IMR-90 (cell line): ENCODE measurements around the gene RBMS2. TPM values are rescaled to one million over a fixed set of nuclear protein-coding genes. Genes with fewer than 3 reads are reported as not detected.

Experiments used
- ATAC-seq: fragments of 200-7000 bp; cut with Tn5 transposase; 2 replicates; pipeline ENCODE4 v1.9.1; 2020; ENCODE audit warnings: low read depth, mild to moderate bottlenecking, moderate library complexity
- BruUV-seq: library from RNA; stranded (reverse); fragments of 400-500 nt; replicated peaks from 2 replicates; lab custom pipeline; 2021; lab: Mats Ljungman, UMichigan
- CTCF ChIA-PET: fragments of 300-600 bp; formaldehyde crosslinking; extraction: SDS; loops from one replicate; lab custom pipeline; 2021; ENCODE audit warnings: antibody characterized with exemption; lab: Yijun Ruan, JAX
- POLR2A ChIA-PET: fragments of 300-600 bp; sonication (Branson Sonifier 250); formaldehyde crosslinking; loops from one replicate; lab custom pipeline; 2022; ENCODE audit warnings: antibody characterized with exemption; ENCODE audit not compliant: unreplicated experiment; lab: Charles Lee
- DNase-seq: peaks from one replicate; pipeline ENCODE4 v3.0.0; 2013
- H2AFZ ChIP-seq: replicated peaks from 2 replicates; pipeline ENCODE3; 2013; ENCODE audit warnings: low read length, mild to moderate bottlenecking; ENCODE audit not compliant: poor library complexity
- H2AK5ac ChIP-seq: 2 replicates; pipeline ENCODE4 v1.6.1; 2013; ENCODE audit warnings: low read depth, low read length, inconsistent platforms
- H2AK9ac ChIP-seq: replicated peaks from 2 replicates; pipeline ENCODE3; 2013; ENCODE audit warnings: mild to moderate bottlenecking, low read depth, low read length, moderate library complexity; ENCODE audit not compliant: poor library complexity
- H2BK120ac ChIP-seq: 2 replicates; pipeline ENCODE4 v1.6.1; 2013; ENCODE audit warnings: low read depth, low read length, inconsistent platforms
- H2BK15ac ChIP-seq: 3 replicates; pipeline ENCODE4 v1.6.1; 2013; ENCODE audit warnings: low read depth, low read length, inconsistent platforms
- H2BK20ac ChIP-seq: 2 replicates; pipeline ENCODE4 v1.6.1; 2013; ENCODE audit warnings: low read depth, mild to moderate bottlenecking, inconsistent platforms, low read length, moderate library complexity
- H2BK5ac ChIP-seq: 2 replicates; pipeline ENCODE4 v1.6.1; 2013; ENCODE audit warnings: mild to moderate bottlenecking, low read depth, low read length, inconsistent platforms; ENCODE audit not compliant: poor library complexity, severe bottlenecking
- H3K14ac ChIP-seq: replicated peaks from 2 replicates; pipeline ENCODE4 v1.6.1; 2013; ENCODE audit warnings: low read depth, low read length, inconsistent platforms
- H3K18ac ChIP-seq: 2 replicates; pipeline ENCODE4 v1.6.1; 2013; ENCODE audit warnings: low read depth, low read length, control low read depth
- H3K23ac ChIP-seq: 2 replicates; pipeline ENCODE4 v1.6.1; 2013; ENCODE audit warnings: low read depth, low read length, inconsistent platforms
- H3K27ac ChIP-seq: 2 replicates; pipeline ENCODE4 v1.5.1; 2013; ENCODE audit warnings: mild to moderate bottlenecking, control low read depth, low read length; ENCODE audit not compliant: insufficient read depth
- H3K27me3 ChIP-seq: 2 replicates; pipeline ENCODE4 v1.6.1; 2013; ENCODE audit warnings: low read length; ENCODE audit not compliant: control insufficient read depth, insufficient read depth
- H3K36me3 ChIP-seq: 2 replicates; pipeline ENCODE4 v1.6.1; 2013; ENCODE audit warnings: low read length, mixed read lengths; ENCODE audit not compliant: control insufficient read depth, insufficient read depth
- H3K4ac ChIP-seq: 2 replicates; pipeline ENCODE4 v1.6.1; 2013; ENCODE audit warnings: low read depth, low read length, inconsistent platforms
- H3K4me1 ChIP-seq: 2 replicates; pipeline ENCODE4 v1.6.1; 2013; ENCODE audit warnings: low read length, mixed read lengths; ENCODE audit not compliant: control insufficient read depth, insufficient read depth
- H3K4me2 ChIP-seq: 2 replicates; pipeline ENCODE4 v1.6.1; 2013; ENCODE audit warnings: low read depth, mild to moderate bottlenecking, control low read depth, low read length, moderate library complexity
- H3K4me3 ChIP-seq: 2 replicates; pipeline ENCODE4 v1.5.1; 2013; ENCODE audit warnings: low read depth, mild to moderate bottlenecking, control low read depth, low read length, moderate library complexity; ENCODE audit not compliant: insufficient read depth
- H3K56ac ChIP-seq: 2 replicates; pipeline ENCODE4 v1.6.1; 2013; ENCODE audit warnings: low read length, inconsistent platforms; ENCODE audit not compliant: insufficient read depth; ENCODE audit errors: extremely low read depth
- H3K79me1 ChIP-seq, 2 experiments: 2 replicates each; pipeline ENCODE4 v1.6.1; 2013; ENCODE audit warnings: low read length in 2 of 2, inconsistent platforms in 1 of 2, low read depth in 1 of 2
- H3K9ac ChIP-seq: 2 replicates; pipeline ENCODE4 v1.6.1; 2013; ENCODE audit warnings: low read depth, low read length, control low read depth
- H3K9me1 ChIP-seq: 2 replicates; pipeline ENCODE4 v1.6.1; 2013; ENCODE audit warnings: low read length, inconsistent platforms; ENCODE audit not compliant: insufficient read depth
- H3K9me3 ChIP-seq: 2 replicates; pipeline ENCODE4 v1.6.1; 2013; ENCODE audit warnings: low read length; ENCODE audit not compliant: control insufficient read depth, insufficient read depth
- H4K20me1 ChIP-seq: 2 replicates; pipeline ENCODE4 v1.6.1; 2013; ENCODE audit warnings: low read length, inconsistent platforms; ENCODE audit not compliant: insufficient read depth
- H4K5ac ChIP-seq: 2 replicates; pipeline ENCODE4 v1.6.1; 2013; ENCODE audit warnings: mild to moderate bottlenecking, low read depth, low read length, control low read depth
- H4K8ac ChIP-seq, 2 experiments: 2 replicates each; pipeline ENCODE4 v1.6.1; 2013; ENCODE audit warnings: low read depth in 2 of 2, low read length in 2 of 2, control low read depth in 1 of 2, inconsistent platforms in 1 of 2
- H4K91ac ChIP-seq: 2 replicates; pipeline ENCODE4 v1.6.1; 2013; ENCODE audit warnings: low read depth, low read length, inconsistent platforms; ENCODE audit not compliant: insufficient read depth
- CHD1 ChIP-seq: IDR thresholded peaks from 2 replicates; pipeline ENCODE4 v1.6.1; 2012; ENCODE audit warnings: low read depth, low read length, improper control_type of control experiment
- ELK1 ChIP-seq: fragments of 150-350 bp; IDR thresholded peaks from 2 replicates; pipeline ENCODE4 v1.6.1; 2016; ENCODE audit warnings: low read depth, mild to moderate bottlenecking, low read length, moderate library complexity, borderline replicate concordance
- MXI1 ChIP-seq: IDR thresholded peaks from 2 replicates; pipeline ENCODE4 v1.6.1; 2012; ENCODE audit warnings: low read depth, mild to moderate bottlenecking, low read length, moderate library complexity, borderline replicate concordance
- RAD21 ChIP-seq: IDR thresholded peaks from 2 replicates; pipeline ENCODE4 v1.6.1; 2012; ENCODE audit warnings: low read length, improper control_type of control experiment
- RCOR1 ChIP-seq: IDR thresholded peaks from 2 replicates; pipeline ENCODE4 v1.6.1; 2012; ENCODE audit warnings: mild to moderate bottlenecking, low read length, improper control_type of control experiment; ENCODE audit not compliant: insufficient replicate concordance
- RFX5 ChIP-seq: IDR thresholded peaks from 2 replicates; pipeline ENCODE4 v1.8.0; 2012; ENCODE audit warnings: low read depth, mild to moderate bottlenecking, low read length, moderate library complexity
- SMC3 ChIP-seq: fragments of 150-350 bp; IDR thresholded peaks from 2 replicates; pipeline ENCODE4 v1.6.1; 2016; ENCODE audit warnings: low read depth, mild to moderate bottlenecking, antibody characterized with exemption, low read length, moderate library complexity
- USF2 ChIP-seq: fragments of 150-350 bp; IDR thresholded peaks from 2 replicates; pipeline ENCODE4 v1.6.1; 2017; ENCODE audit warnings: mild to moderate bottlenecking, antibody characterized with exemption, low read length, low read depth
- WGBS, 2 experiments: methylation state at CpG; one replicate each; pipeline versions ENCODE4 v1.1.5 to v1.1.7; 2013; ENCODE audit warnings: missing lambda C conversion rate in 2 of 2; ENCODE audit not compliant: insufficient read length in 1 of 2; ENCODE audit errors: extremely low coverage in 2 of 2; 5-methylcytosine and 5-hydroxymethylcytosine counted together
- dilution Hi-C: fragments of 300-500 bp; cut with HindIII; formaldehyde crosslinking; loops from one replicate; pipeline ENCODE4 v1.14.3; 2018; ENCODE audit warnings: low sequenced_read_pairs; ENCODE audit not compliant: unreplicated experiment
- in situ Hi-C: fragments of 300-500 bp; cut with MboI; formaldehyde crosslinking; loops from 3 replicates; pipeline ENCODE4 v1.14.3; 2019; ENCODE audit warnings: low sequenced_read_pairs, inconsistent platforms, mixed read lengths
- intact Hi-C: fragments of 100-400 bp; cut with micrococcal nuclease; formaldehyde crosslinking; loops from 2 replicates; pipeline ENCODE4 v1.10.0; 2022
- polyA plus RNA-seq, 3 experiments: library from polyadenylated mRNA; depleted of rRNA; stranded (reverse); fragments of >200 nt; gene quantifications; 2 replicates each; pipeline ENCODE4 v1.2.3, GENCODE V29; 2012; ENCODE audit warnings: low replicate concordance in 1 of 3
- total RNA-seq: library from RNA; depleted of rRNA; stranded (reverse); fragments of >200 nt; gene quantifications from 2 replicates; pipeline ENCODE4 v1.2.3, GENCODE V29; 2012

The RBMS2 gene
- total and polyA plus RNA-seq, 2 of the 4 experiments (the other 2 are of a cell fraction): 38.0 to 43.6 TPM

- 0 out of 2 replicates have a peak, but pooled peaks cover 3% of the 10 kb centered on the region for H3K9me1 ChIP-seq
- H2AK5ac ChIP-seq: no peak overlapping the region
- intact Hi-C loops: no loop called here
- no peaks in the 10 kb centered on the region; the same call in 1 of the 2 replicates for H4K20me1 ChIP-seq
- WGBS, 2 experiments: no CpG with 5 or more reads among the region's 3 CpGs
- no peak overlapping the region for H2AFZ ChIP-seq
- no peak overlapping the region for H3K4me2 ChIP-seq
- H3K4me1 ChIP-seq: no peaks in the 10 kb centered on the region
- H3K4ac ChIP-seq: no peak overlapping the region
- no peak overlapping the region for H2AK9ac ChIP-seq
- H3K56ac ChIP-seq: no peak overlapping the region
- dilution Hi-C loops: no loop called here
- no peak overlapping the region for H3K23ac ChIP-seq
- no peak overlapping the region for H2BK15ac ChIP-seq
- ATAC-seq (no peak), DNase-seq (no peak)
- ChIA-PET CTCF (no interaction called here), POLR2A (no interaction called here)
- no peak overlapping the region for H3K4me3 ChIP-seq
- H2BK5ac ChIP-seq: no peak overlapping the region
- peaks cover 3 to 12% of the 10 kb centered on the region in 2 experiments; a peak in 3 of 4 replicates for H3K79me1 ChIP-seq
- H3K9ac ChIP-seq: no peak overlapping the region
- no peak overlapping the region for H3K27ac ChIP-seq
- no peak overlapping the region for H3K14ac ChIP-seq
- no peak overlapping the region for H3K18ac ChIP-seq
- no peak overlapping the region for H4K5ac ChIP-seq
- peaks cover 80% of the 10 kb centered on the region for H3K36me3 ChIP-seq
- no peak overlapping the region for H4K91ac ChIP-seq
- no peak overlapping the region for H4K8ac ChIP-seq
- H3K9me3 ChIP-seq: no peaks in the 10 kb centered on the region
- in situ Hi-C loops: no loop called here
- no peaks in the 10 kb centered on the region for H3K27me3 ChIP-seq
- no peak for TF ChIP-seq SMC3
- no peak for TF ChIP-seq MXI1
- TF ChIP-seq RFX5: no peak
- no peak for TF ChIP-seq ELK1
- TF ChIP-seq RAD21: no peak
- no peak for TF ChIP-seq RCOR1
- no peak for TF ChIP-seq CHD1
- TF ChIP-seq USF2: no peak
- no peak overlapping the region for H2BK20ac ChIP-seq
- H2BK120ac ChIP-seq: no peak overlapping the region
- no TSS peak for BruUV-seq
Observed at GRCh38 chr12:56604355-56604754, 82.7 kb downstream of the RBMS2 start.
